HepG2 (cell line): Measurements from ENCODE around the gene GRAMD1A.

Experiments used
- ARNT ChIP-seq: fragments of 450-650 bp; IDR thresholded peaks from 2 replicates; pipeline ENCODE4 v1.6.1; 2017
- CCAR2 ChIP-seq: fragments of 200-400 bp; formaldehyde crosslinking; optimal IDR thresholded peaks from 2 replicates; pipeline ENCODE3; 2018; ENCODE audit warnings: low read depth, mild to moderate bottlenecking, low read length, moderate library complexity
- JUNB ChIP-seq: sonication (generic); formaldehyde crosslinking; IDR thresholded peaks from 2 replicates; pipeline ENCODE4 v1.8.0; 2022; ENCODE audit warnings: missing genetic modification reagents, mild to moderate bottlenecking, borderline replicate concordance

- no peak for TF ChIP-seq ARNT
- no peak for TF ChIP-seq CCAR2
- TF ChIP-seq JUNB (CRISPR knock-in tag) = no peak
Measured at GRCh38 chr19:35006999-35007365, 6.9 kb downstream of the GRAMD1A start.
